NT2/D1 (cell line): ENCODE results near the gene ZNF273.
A peak's percentile ranks its signal among the peaks of the same experiment; 100 is the strongest.
"Not testable (repeated sequence)": the region's sequence is repeated elsewhere in the genome, so short reads cannot be mapped to it uniquely, and the experiment has no call there.

ENCODE experiments used
- DNase-seq: peaks from one replicate; pipeline ENCODE4 v3.0.0-alpha.2; 2011; ENCODE audit warnings: low read depth, low spot score
- H3K27me3 ChIP-seq: 2 replicates; pipeline ENCODE4 v1.6.0; 2011; ENCODE audit warnings: mild to moderate bottlenecking; ENCODE audit not compliant: insufficient read length, insufficient read depth
- H3K36me3 ChIP-seq: 2 replicates; pipeline ENCODE4 v1.6.1; 2011; ENCODE audit warnings: mild to moderate bottlenecking, low read length, mixed read lengths; ENCODE audit not compliant: insufficient read depth, insufficient read length
- H3K4me1 ChIP-seq: 2 replicates; pipeline ENCODE4 v1.5.1; 2011; ENCODE audit not compliant: insufficient read depth, insufficient read length
- H3K4me3 ChIP-seq: 2 replicates; pipeline ENCODE4 v1.5.1; 2011; ENCODE audit warnings: low read depth; ENCODE audit not compliant: insufficient read length
- H3K9ac ChIP-seq: 2 replicates; pipeline ENCODE4 v1.6.0; 2011; ENCODE audit warnings: low read depth; ENCODE audit not compliant: insufficient read length
- H3K9me3 ChIP-seq: 2 replicates; pipeline ENCODE4 v1.5.1; 2011; ENCODE audit warnings: mild to moderate bottlenecking, low read length; ENCODE audit not compliant: insufficient read depth
- SUZ12 ChIP-seq: IDR thresholded peaks from 2 replicates; pipeline ENCODE4 v1.6.1; 2011; ENCODE audit not compliant: insufficient read length, insufficient read depth; ENCODE audit errors: extremely low read depth
- YY1 ChIP-seq: IDR thresholded peaks from 2 replicates; pipeline ENCODE4 v1.6.1; 2011; ENCODE audit not compliant: insufficient read length, insufficient read depth
- ZNF274 ChIP-seq: IDR thresholded peaks from 2 replicates; pipeline ENCODE4 v1.6.1; 2011; ENCODE audit warnings: mild to moderate bottlenecking, low read depth, low read length

The ZNF273 gene

GRCh38 chr7:64892116-64892515, 11.0 kb upstream of the ZNF273 start:
- H3K27me3 ChIP-seq: peaks cover 48% of the 10 kb centered on the region
- TF ChIP-seq YY1: no peak
- TF ChIP-seq SUZ12: no peak
- no peak for TF ChIP-seq ZNF274
- no peak overlapping the region for H3K4me3 ChIP-seq

DNA sequence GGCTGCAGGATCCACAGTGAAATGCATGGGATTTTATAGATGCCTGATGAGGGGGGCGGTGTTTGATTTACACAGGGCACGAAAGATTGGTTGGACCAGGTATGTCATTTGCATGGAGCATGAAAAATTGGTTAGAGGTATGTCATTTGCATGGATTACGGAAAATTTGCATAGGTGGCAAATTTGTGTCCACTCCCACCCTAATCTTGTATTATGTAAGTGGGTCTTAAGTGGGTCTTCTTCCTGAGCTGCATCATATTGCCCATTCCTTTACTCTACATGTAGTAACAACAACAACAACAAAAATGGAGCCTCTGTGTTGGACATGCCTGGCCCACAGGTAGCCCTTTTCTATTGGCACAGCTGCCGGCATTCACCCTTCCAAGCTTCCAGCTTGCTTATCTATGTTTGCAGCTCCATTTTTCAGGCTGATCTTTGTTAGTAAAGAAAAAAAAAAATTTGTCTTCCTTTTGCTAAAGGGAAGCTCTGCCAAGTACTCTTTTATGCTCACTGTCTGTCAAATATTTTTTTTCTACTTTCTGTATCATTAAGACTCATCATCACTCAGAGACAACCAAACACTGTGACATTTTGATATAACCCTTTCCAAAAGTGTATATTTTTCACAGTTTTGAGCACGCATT, 10.3 kb upstream of the ZNF273 start:
- no peak for TF ChIP-seq YY1
- TF ChIP-seq SUZ12: no peak
- no peak for TF ChIP-seq ZNF274
- Histone ChIP-seq H3K4me1 (peaks cover 2% of the 10 kb centered on the region), H3K9ac (no peak overlapping the region), H3K4me3 (no peak overlapping the region), H3K9me3 (no peaks in the 10 kb centered on the region), H3K36me3 (no peaks in the 10 kb centered on the region), H3K27me3 (peaks cover 47% of the 10 kb centered on the region)
- DNase-seq: no peak

More at GRCh38 chr7:64892116-64892515, 11.0 kb upstream of the ZNF273 start:
- H3K9ac ChIP-seq: no peak overlapping the region
- H3K9me3 ChIP-seq: no peaks in the 10 kb centered on the region
- peaks cover 4% of the 10 kb centered on the region for H3K4me1 ChIP-seq
- H3K36me3 ChIP-seq: no peaks in the 10 kb centered on the region
- DNase-seq: no peak

DNA sequence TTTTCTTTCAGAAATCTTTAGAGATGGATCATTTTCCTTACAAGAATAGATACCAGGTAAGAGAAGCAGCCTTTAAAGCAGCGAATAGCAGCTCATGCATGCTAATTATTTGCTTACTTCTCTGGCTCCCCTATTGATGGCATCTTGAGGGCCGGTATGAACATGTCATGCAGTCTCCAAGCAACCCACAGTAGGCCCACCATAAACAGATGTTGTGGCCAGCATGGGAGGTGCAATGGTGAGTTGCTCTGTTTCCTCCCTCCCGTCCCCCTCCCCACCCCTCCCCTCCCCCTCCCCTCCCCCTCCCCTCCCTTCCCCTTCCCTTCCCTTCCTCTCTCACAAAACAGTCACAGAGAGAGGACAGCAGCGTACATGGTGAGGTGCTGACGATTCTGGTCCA, 9.7 kb upstream of the ZNF273 start:
- Histone ChIP-seq H3K9me3 (no peaks in the 10 kb centered on the region), H3K4me3 (no peak overlapping the region), H3K4me1 (no peaks in the 10 kb centered on the region), H3K36me3 (no peaks in the 10 kb centered on the region), H3K27me3 (peaks cover 41% of the 10 kb centered on the region), H3K9ac (no peak overlapping the region)
- TF ChIP-seq SUZ12: no peak
- TF ChIP-seq YY1: no peak
- TF ChIP-seq ZNF274: no peak
- DNase-seq: no peak

- H3K4me1 ChIP-seq, H3K9me3 ChIP-seq, DNase-seq, H3K36me3 ChIP-seq, H3K27me3 ChIP-seq: not testable (repeated sequence)
- peak overlapping the region; percentile 43 for H3K4me3 ChIP-seq
- H3K9ac ChIP-seq: peak overlapping the region; percentile 63
Measured at GRCh38 chr7:64902461-64902805, 640 bp upstream of the ZNF273 start.

GRCh38 chr7:64904008-64904407, 935 bp downstream of the ZNF273 start:
- peak overlapping the region; percentile 94 for H3K9ac ChIP-seq
- no peak for DNase-seq
- no peaks in the 10 kb centered on the region for H3K9me3 ChIP-seq
- peak overlapping the region; percentile 96 for H3K4me3 ChIP-seq
- H3K27me3 ChIP-seq: no peaks in the 10 kb centered on the region
- no peaks in the 10 kb centered on the region for H3K4me1 ChIP-seq
- peaks cover 9% of the 10 kb centered on the region for H3K36me3 ChIP-seq
- TF ChIP-seq YY1 (no peak), SUZ12 (no peak), ZNF274 (no peak)

DNA sequence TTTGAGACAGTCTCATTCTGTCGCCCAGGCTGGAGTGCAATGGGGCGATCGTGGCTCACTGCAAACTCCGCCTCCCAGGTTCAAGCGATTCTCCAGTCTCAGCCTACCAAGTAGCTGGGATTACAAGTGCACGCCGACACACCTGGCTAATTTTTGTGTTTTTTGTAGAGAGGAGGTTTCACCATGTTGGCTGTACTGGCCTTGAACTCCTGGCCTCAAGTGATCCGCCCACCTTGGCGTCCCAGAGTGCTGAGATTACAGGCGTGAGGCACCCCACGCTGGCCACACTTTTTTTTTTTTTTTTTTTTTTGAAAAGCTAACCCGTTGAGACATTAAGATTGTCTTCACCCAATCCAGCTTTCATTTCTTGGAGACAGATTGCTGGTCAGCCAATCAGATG, 2.1 kb downstream of the ZNF273 start:
- Histone ChIP-seq H3K9ac (peak overlapping the region; percentile 36), H3K36me3 (peaks cover 9% of the 10 kb centered on the region), H3K27me3 (no peaks in the 10 kb centered on the region), H3K9me3 (no peaks in the 10 kb centered on the region), H3K4me3 (peak overlapping the region; percentile 9), H3K4me1 (no peaks in the 10 kb centered on the region)
- no peak for DNase-seq
- TF ChIP-seq YY1 (no peak), SUZ12 (no peak), ZNF274 (no peak)

GRCh38 chr7:64905547-64905946, 2.5 kb downstream of the ZNF273 start:
- Histone ChIP-seq H3K36me3 (peaks cover 9% of the 10 kb centered on the region), H3K4me3 (no peak overlapping the region), H3K4me1 (no peaks in the 10 kb centered on the region), H3K9me3 (no peaks in the 10 kb centered on the region), H3K9ac (no peak overlapping the region), H3K27me3 (no peaks in the 10 kb centered on the region)
- no peak for DNase-seq
- TF ChIP-seq YY1: no peak
- TF ChIP-seq ZNF274: no peak
- no peak for TF ChIP-seq SUZ12

DNA sequence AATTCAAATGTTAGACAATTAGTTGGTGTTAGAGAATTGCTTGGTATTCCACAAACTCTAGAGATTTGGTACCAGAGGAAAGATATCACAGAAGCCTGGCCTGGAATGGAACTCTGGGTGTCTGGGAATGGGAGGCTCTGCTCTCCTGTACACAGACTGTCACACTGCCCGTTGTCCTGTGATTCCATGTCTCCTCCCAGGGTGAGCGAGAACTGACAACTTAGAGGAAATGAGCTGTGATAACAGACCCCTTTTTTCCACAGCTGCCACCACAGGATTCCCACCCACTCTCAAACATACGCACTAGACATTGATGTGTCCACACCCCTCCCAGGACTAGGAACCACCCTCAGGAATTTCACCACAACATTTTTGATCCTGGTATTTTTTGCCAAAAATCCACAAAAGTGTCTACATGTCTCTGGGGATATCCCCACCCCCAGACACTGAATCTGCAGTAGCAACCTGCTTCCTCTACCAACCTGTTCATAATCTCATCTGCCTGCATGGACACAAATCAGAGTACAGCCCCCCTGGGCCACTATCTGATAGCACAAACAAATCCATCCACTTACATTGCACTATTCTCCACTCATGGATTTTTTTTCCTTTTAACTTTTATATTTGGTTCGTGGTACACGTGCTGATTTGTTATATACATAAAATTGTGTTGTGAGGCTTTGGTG, 4.7 kb downstream of the ZNF273 start:
- H3K9me3 ChIP-seq: no peaks in the 10 kb centered on the region
- TF ChIP-seq ZNF274 (no peak), YY1 (no peak), SUZ12 (no peak)
- no peak overlapping the region for H3K9ac ChIP-seq
- H3K4me1 ChIP-seq: no peaks in the 10 kb centered on the region
- H3K27me3 ChIP-seq: no peaks in the 10 kb centered on the region
- H3K36me3 ChIP-seq: peaks cover 9% of the 10 kb centered on the region
- no peak for DNase-seq
- no peak overlapping the region for H3K4me3 ChIP-seq
